Measurements from ENCODE around the gene PTPN2.

PTPN2 gene

GRCh38 chr18:12748671-12749070 is 135.4 kb downstream of the PTPN2 start:
- no peak for DNase-seq (ENCODE audit: low read depth in 1 of 2, low spot score in 1 of 2)

- DNase-seq (ENCODE audit: low read depth in 1 of 2, low spot score in 1 of 2): no peak
Measured at GRCh38 chr18:12747530-12748315, 136.3 kb downstream of the PTPN2 start.

GRCh38 chr18:12745095-12745795 is 138.8 kb downstream of the PTPN2 start:
- DNase-seq (ENCODE audit: low read depth in 1 of 2, low spot score in 1 of 2): no peak

GRCh38 chr18:12744103-12744502 is 139.9 kb downstream of the PTPN2 start:
- no peak for DNase-seq (ENCODE audit: low read depth in 1 of 2, low spot score in 1 of 2)

DNA sequence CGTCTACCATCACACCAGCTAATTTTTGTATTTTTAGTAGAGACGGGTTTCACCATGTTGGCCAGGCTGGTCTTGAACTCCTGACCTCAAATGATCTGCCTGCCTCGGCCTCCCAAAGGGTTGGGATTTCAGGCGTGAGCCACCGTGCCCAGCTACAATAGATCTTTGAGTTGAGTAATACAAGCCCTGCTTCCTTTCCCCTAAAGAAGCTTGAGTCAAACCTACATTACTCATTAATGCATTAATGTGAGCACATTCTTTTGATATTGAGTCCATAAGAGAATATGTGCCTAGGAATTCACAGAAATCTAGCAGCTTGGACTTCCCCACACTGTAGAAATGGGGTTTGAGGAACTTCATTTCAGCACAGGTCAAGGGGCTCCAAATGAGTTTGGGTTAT is 141.6 kb downstream of the PTPN2 start:
- DNase-seq (ENCODE audit: low read depth in 1 of 2, low spot score in 1 of 2): no peak
